ACHN (cell line): ENCODE data around the gene NHS.
"Not testable (repeated sequence)": the region's sequence is repeated elsewhere in the genome, so short reads cannot be mapped to it uniquely, and the experiment has no call there.

Experiments used
- DNase-seq: peaks from one replicate; pipeline ENCODE4 v3.0.0-alpha.2; 2015
- in situ Hi-C: cut with HindIII; loops from 2 replicates; pipeline ENCODE4 v1.10.0; 2017; ENCODE audit warnings: low sequenced_read_pairs, low pct_ligation_motif_present, low pct_unique_long_range_greater_than_20kb

NHS gene

GRCh38 chrX:17473021-17473420, 98.0 kb downstream of the NHS start:
- DNase-seq, result no peak
- in situ Hi-C loops, result no loop called here

- in situ Hi-C loops, result no loop called here
- peak; percentile 1 for DNase-seq
Observed at GRCh38 chrX:17474892-17475291, 99.9 kb downstream of the NHS start.

GRCh38 chrX:17475449-17476217, 100.6 kb downstream of the NHS start:
- in situ Hi-C loops, result no loop called here
- no peak for DNase-seq

- DNase-seq, result no peak
- in situ Hi-C loops, result no loop called here
Observed at GRCh38 chrX:17476411-17476810, 101.4 kb downstream of the NHS start.

GRCh38 chrX:17481086-17481485, 106.1 kb downstream of the NHS start:
- in situ Hi-C loops, result no loop called here
- DNase-seq, result no peak

GRCh38 chrX:17484592-17484991, 109.6 kb downstream of the NHS start:
- DNase-seq, result no peak
- in situ Hi-C loops, result no loop called here

GRCh38 chrX:17485391-17485790, 110.4 kb downstream of the NHS start:
- in situ Hi-C loops, result no loop called here
- no peak for DNase-seq

- in situ Hi-C loops, result no loop called here
- no peak for DNase-seq
Observed at GRCh38 chrX:17488036-17488435, 113.0 kb downstream of the NHS start.

GRCh38 chrX:17494216-17494615, 119.2 kb downstream of the NHS start:
- in situ Hi-C loops, result no loop called here
- no peak for DNase-seq

- in situ Hi-C loops, result no loop called here
- no peak for DNase-seq
Observed at GRCh38 chrX:17495052-17495451, 120.1 kb downstream of the NHS start.

GRCh38 chrX:17496407-17496806, 121.4 kb downstream of the NHS start:
- in situ Hi-C loops, result no loop called here
- DNase-seq, result no peak

- no peak for DNase-seq
- in situ Hi-C loops, result no loop called here
Observed at GRCh38 chrX:17497193-17497592, 122.2 kb downstream of the NHS start.

- in situ Hi-C loops, result no loop called here
- no peak for DNase-seq
Observed at GRCh38 chrX:17499512-17499911, 124.5 kb downstream of the NHS start.

GRCh38 chrX:17500145-17500579, 125.2 kb downstream of the NHS start:
- no peak for DNase-seq
- in situ Hi-C loops, result no loop called here

- in situ Hi-C loops, result no loop called here
- DNase-seq, result no peak
Observed at GRCh38 chrX:17501746-17502145, 126.7 kb downstream of the NHS start.

- in situ Hi-C loops, DNase-seq: not testable (repeated sequence)
Observed at GRCh38 chrX:17506352-17506751, 131.4 kb downstream of the NHS start.

- DNase-seq, result no peak
- in situ Hi-C loops, result no loop called here
Observed at GRCh38 chrX:17511556-17511955, 136.6 kb downstream of the NHS start.

- DNase-seq, result no peak
- in situ Hi-C loops, result no loop called here
Observed at GRCh38 chrX:17519358-17519757, 144.4 kb downstream of the NHS start.

GRCh38 chrX:17520016-17520615, 145.1 kb downstream of the NHS start:
- DNase-seq, result no peak
- in situ Hi-C loops, result no loop called here
